ENCODE measurements around the gene TAF6. TPM values are rescaled to one million over a fixed set of nuclear protein-coding genes. Genes with fewer than 3 reads are reported as not detected.
A peak's percentile ranks its signal among the peaks of the same experiment; 100 is the strongest.

The TAF6 gene
- total RNA-seq, 5 donors from 2014 or later (not counting 1 experiment from before 2014, with no cell fraction given), result 44.1 to 73.5 (median 61.3) TPM

DNA sequence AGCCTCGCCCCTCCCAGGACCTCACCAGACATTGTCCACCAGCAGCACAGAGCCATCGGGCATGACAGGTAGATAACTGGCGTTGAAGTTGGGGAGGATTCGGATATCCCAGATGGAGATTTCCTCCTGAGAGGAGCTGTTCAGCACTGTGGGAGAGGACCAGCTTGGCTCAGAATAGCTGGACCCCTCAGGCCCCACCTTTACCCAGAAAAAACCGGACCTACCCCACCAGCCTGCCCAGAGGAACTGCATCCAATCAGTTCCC, 37.8 kb upstream of the TAF6 start:
- Mint-ChIP-seq H3K27ac (peak overlapping the region; percentile 89 to 91), H3K4me1 (peaks cover 54 to 66% (median 64%) of the 10 kb centered on the region in 3 donors), H3K9me3 (no peaks in the 10 kb centered on the region), H3K36me3 (peaks cover 23% of the 10 kb centered on the region), H3K4me3 (peak overlapping the region; percentile 75 to 85 (median 81)), H3K27me3 (no peaks in the 10 kb centered on the region)
- DNase-seq (no peak), ATAC-seq (replicated peaks in 1 of 4) (no peak)
- Histone ChIP-seq H3K4me1 (ENCODE audit: control insufficient read depth in 1 of 2, extremely low read depth in 1 of 2, insufficient read depth in 2 of 2, low read length in 2 of 2) (peaks cover 19 to 62% of the 10 kb centered on the region in 2 experiments), H3K9me3 (no peaks in the 10 kb centered on the region), H3K4me3 (ENCODE audit: control insufficient read depth in 1 of 2, extremely low read depth in 1 of 2, low read length in 1 of 2) (peak overlapping the region in 1 of 2 donors; percentile 79), H3K36me3 (ENCODE audit: control insufficient read depth in 2 of 2, extremely low read depth in 1 of 2, insufficient read depth in 1 of 2, low read length in 1 of 2) (peaks cover 19 to 48% of the 10 kb centered on the region in 2 donors), H3K27ac (ENCODE audit: low read length) (peak overlapping the region; percentile 69), H3K27me3 (replicated peaks in 1 of 2; ENCODE audit: control insufficient read depth in 2 of 2, extremely low read depth in 1 of 2, insufficient read depth in 2 of 2, low read length in 1 of 2) (no peaks in the 10 kb centered on the region)
- POLR2A ChIA-PET, result interaction anchor here in 1 of 2 donors (1.0 to 1.1 kb wide), 2 partner anchors 9 to 20 kb away, joined by 3 to 5 read pairs; partner anchors contain the start of gene GPC2
- WGBS (ENCODE audit: insufficient coverage), result no CpG with 5 or more reads among the region's 5 CpGs
- CTCF ChIA-PET, result interaction anchor here in 1 of 2 donors (0.6 kb wide), 1 partner anchor 65 kb away, joined by 3 read pairs; no protein-coding TSS in a partner anchor

DNA sequence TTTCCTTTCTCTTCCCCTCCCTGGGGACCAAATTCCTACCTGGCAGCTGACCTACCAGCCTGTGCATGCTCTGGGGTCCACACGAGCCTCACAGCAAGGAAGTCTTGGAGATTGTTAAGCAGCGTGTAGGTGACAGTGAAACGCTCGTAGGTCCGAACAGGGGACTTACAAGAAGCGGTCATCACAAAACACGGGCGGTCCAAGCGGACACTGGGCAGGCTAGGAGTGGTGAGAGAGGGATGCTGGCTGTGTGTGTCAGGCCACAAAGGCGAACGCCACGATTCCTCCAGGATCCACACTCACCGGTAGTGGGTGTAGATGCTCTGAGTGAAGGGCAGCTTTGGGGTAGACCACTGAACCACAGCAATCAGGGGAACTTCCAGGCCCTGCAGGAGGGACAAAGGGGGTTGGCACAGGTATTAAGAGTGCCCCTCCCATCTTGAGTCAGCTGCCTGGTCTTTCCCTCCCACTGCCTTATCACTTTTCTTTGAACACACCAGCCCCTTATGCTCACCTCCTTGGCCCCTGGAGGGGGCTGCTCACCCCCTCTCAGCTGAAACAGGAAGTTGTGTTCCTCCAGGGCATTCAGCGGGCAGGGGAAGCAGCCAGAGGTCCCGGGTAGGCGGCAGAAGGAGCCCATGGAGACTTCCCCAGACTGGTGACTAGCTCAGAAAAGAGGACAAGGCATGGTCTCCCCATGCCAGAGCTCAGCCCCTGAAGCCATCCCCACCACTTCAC, 37.3 kb upstream of the TAF6 start:
- peak overlapping the region in 1 of 2 donors; percentile 79 for H3K4me3 ChIP-seq (ENCODE audit: control insufficient read depth in 1 of 2, extremely low read depth in 1 of 2, low read length in 1 of 2)
- peak in 1 of 4 experiments; percentile 47 for ATAC-seq (replicated peaks in 1 of 4)
- H3K36me3 ChIP-seq (ENCODE audit: control insufficient read depth in 2 of 2, extremely low read depth in 1 of 2, insufficient read depth in 1 of 2, low read length in 1 of 2), result peaks cover 19 to 53% of the 10 kb centered on the region in 2 donors
- Mint-ChIP-seq H3K9me3 (no peaks in the 10 kb centered on the region), H3K27me3 (no peaks in the 10 kb centered on the region), H3K4me1 (peaks cover 57 to 67% (median 64%) of the 10 kb centered on the region in 3 donors), H3K27ac (peak overlapping the region; percentile 89 to 91), H3K36me3 (peaks cover 23% of the 10 kb centered on the region), H3K4me3 (peak overlapping the region; percentile 75 to 85 (median 81))
- H3K27me3 ChIP-seq (replicated peaks in 1 of 2; ENCODE audit: control insufficient read depth in 2 of 2, extremely low read depth in 1 of 2, insufficient read depth in 2 of 2, low read length in 1 of 2), result no peaks in the 10 kb centered on the region
- WGBS (ENCODE audit: insufficient coverage), result 69% methylated on average over 7 of the region's 16 CpGs
- no peak overlapping the region for H3K27ac ChIP-seq (ENCODE audit: low read length)
- ChIA-PET CTCF (no interaction called here), POLR2A (interaction anchor here in 1 of 2 donors (0.5 to 1.1 kb wide), 2 partner anchors 10 to 273 kb away, joined by 3 to 5 read pairs; no protein-coding TSS in a partner anchor)
- H3K9me3 ChIP-seq, result no peaks in the 10 kb centered on the region
- H3K4me1 ChIP-seq (ENCODE audit: control insufficient read depth in 1 of 2, extremely low read depth in 1 of 2, insufficient read depth in 2 of 2, low read length in 2 of 2), result peaks cover 18 to 66% of the 10 kb centered on the region in 2 experiments
- peak in 7 of 35 experiments; percentile 21 to 62 (median 35) for DNase-seq

DNA sequence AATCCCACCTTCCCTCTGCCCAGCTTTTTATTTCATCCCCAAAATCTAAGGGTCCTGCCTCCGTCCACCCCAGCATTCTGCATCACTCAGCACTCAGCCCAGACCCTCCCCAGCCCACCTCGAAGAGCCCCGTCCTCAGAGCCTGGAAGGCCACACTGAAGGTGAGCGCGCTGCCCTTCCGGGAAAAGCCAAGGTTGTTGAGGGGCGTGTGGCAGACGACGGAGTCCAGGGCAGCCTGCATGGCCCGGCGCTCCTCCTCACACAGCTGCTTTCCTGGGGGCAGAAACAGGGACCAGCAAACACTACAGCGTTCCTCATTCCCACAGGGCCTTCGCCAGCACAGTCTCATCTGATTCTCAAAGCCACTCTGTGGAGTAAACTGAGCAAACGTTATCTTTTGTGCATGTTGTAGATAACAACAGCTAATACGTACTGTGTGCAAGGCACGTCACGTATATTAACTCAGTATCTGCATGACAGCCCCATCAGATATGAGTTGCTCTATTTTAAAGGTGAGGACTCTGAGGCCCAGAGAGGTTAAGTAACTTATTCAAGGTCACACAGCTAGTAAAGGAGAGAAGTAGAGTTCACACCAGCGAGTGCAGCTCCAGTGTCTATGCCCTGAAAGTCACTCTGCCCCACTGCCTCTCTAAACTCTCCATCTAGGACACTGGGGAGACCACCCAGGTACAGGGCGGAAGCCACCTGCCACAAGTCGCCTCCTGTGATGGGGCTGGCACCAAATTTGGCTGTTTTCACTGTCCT, 36.6 kb upstream of the TAF6 start:
- no peaks in the 10 kb centered on the region for H3K27me3 ChIP-seq (replicated peaks in 1 of 2; ENCODE audit: control insufficient read depth in 2 of 2, extremely low read depth in 1 of 2, insufficient read depth in 2 of 2, low read length in 1 of 2)
- H3K9me3 ChIP-seq, result no peaks in the 10 kb centered on the region
- H3K27ac Mint-ChIP-seq, result peak overlapping the region; percentile 34 to 89
- WGBS (ENCODE audit: insufficient coverage), result 91% methylated on average over 19 of the region's 20 CpGs
- H3K4me3 ChIP-seq (ENCODE audit: control insufficient read depth in 1 of 2, extremely low read depth in 1 of 2, low read length in 1 of 2), result no peak overlapping the region
- H3K4me3 Mint-ChIP-seq, result peak overlapping the region in 1 of 3 donors; percentile 21
- POLR2A ChIA-PET, result no interaction called here
- DNase-seq (peak in 1 of 35 experiments; percentile 2), ATAC-seq (replicated peaks in 1 of 4) (no peak)
- H3K27me3 Mint-ChIP-seq, result no peaks in the 10 kb centered on the region
- H3K36me3 ChIP-seq (ENCODE audit: control insufficient read depth in 2 of 2, extremely low read depth in 1 of 2, insufficient read depth in 1 of 2, low read length in 1 of 2), result peaks cover 19 to 53% of the 10 kb centered on the region in 2 donors
- peaks cover 23% of the 10 kb centered on the region for H3K36me3 Mint-ChIP-seq
- peaks cover 18 to 70% of the 10 kb centered on the region in 2 experiments for H3K4me1 ChIP-seq (ENCODE audit: control insufficient read depth in 1 of 2, extremely low read depth in 1 of 2, insufficient read depth in 2 of 2, low read length in 2 of 2)
- H3K27ac ChIP-seq (ENCODE audit: low read length), result no peak overlapping the region
- peaks cover 58 to 68% (median 66%) of the 10 kb centered on the region in 3 donors for H3K4me1 Mint-ChIP-seq
- CTCF ChIA-PET, result no interaction called here
- H3K9me3 Mint-ChIP-seq, result no peaks in the 10 kb centered on the region

- 92% methylated on average over 22 of the region's 30 CpGs for WGBS (ENCODE audit: insufficient coverage)
- no peak for DNase-seq
- H3K4me1 ChIP-seq (ENCODE audit: control insufficient read depth in 1 of 2, extremely low read depth in 1 of 2, insufficient read depth in 2 of 2, low read length in 2 of 2), result peaks cover 24 to 71% of the 10 kb centered on the region in 2 experiments
- no peaks in the 10 kb centered on the region for H3K27me3 ChIP-seq (replicated peaks in 1 of 2; ENCODE audit: control insufficient read depth in 2 of 2, extremely low read depth in 1 of 2, insufficient read depth in 2 of 2, low read length in 1 of 2)
- Mint-ChIP-seq H3K4me3 (no peak overlapping the region), H3K4me1 (peaks cover 66 to 69% (median 68%) of the 10 kb centered on the region in 3 donors), H3K9me3 (no peaks in the 10 kb centered on the region), H3K36me3 (peaks cover 28% of the 10 kb centered on the region), H3K27me3 (no peaks in the 10 kb centered on the region), H3K27ac (no peak overlapping the region)
- peaks cover 19 to 53% of the 10 kb centered on the region in 2 donors for H3K36me3 ChIP-seq (ENCODE audit: control insufficient read depth in 2 of 2, extremely low read depth in 1 of 2, insufficient read depth in 1 of 2, low read length in 1 of 2)
- H3K27ac ChIP-seq (ENCODE audit: low read length), result no peak overlapping the region
- H3K9me3 ChIP-seq, result no peaks in the 10 kb centered on the region
- no peak for ATAC-seq (replicated peaks in 1 of 4)
- no peak overlapping the region for H3K4me3 ChIP-seq (ENCODE audit: control insufficient read depth in 1 of 2, extremely low read depth in 1 of 2, low read length in 1 of 2)
- ChIA-PET CTCF (interaction anchor here in 1 of 2 donors (0.6 kb wide), 1 partner anchor 175 kb away, joined by 5 read pairs; no protein-coding TSS in a partner anchor), POLR2A (no interaction called here)
These were observed 35.7 kb upstream of the TAF6 start for GRCh38 chr7:100154651-100155491.

DNA sequence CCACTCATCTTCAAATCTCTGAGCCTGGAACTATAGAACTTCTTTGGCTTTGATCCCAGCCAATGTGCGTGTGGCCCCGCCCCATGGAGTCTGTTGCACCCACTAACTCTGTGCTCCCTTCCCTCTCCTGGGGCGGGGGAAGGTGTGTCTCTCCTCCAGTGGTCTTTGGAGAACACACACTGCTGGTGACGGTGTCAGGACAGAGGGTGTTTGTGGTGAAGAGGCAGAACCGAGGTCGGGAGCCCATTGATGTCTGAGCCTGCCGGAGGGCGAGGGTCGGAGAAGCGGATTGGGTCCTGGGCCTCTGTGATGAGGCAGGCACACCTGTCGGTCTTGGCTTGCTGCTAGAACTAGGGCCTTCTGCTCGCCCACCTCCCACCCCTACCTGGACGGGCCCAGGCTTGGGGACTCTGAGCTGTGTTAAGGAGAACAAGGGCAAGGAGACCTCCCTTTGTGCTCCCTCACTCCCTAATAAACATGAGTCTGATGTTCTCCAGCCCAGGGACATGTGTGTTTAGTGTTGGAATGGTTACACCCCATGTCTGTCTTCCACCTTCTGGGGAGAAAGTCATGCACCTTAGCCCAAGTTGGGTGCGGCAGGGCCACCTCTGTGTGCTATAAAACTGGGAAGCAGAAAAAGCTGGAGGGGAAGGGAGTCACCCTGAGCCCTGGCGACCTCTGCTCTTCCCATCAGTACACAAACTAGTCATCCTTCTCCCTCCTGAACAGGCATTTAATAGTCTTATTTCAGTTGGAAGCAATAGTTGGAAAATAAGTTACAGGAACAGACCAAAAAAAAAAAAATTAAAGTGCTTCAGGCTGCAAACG, 34.8 kb upstream of the TAF6 start:
- ATAC-seq (replicated peaks in 1 of 4) (no peak), DNase-seq (no peak)
- Histone ChIP-seq H3K4me3 (ENCODE audit: control insufficient read depth in 1 of 2, extremely low read depth in 1 of 2, low read length in 1 of 2) (no peak overlapping the region), H3K36me3 (ENCODE audit: control insufficient read depth in 2 of 2, extremely low read depth in 1 of 2, insufficient read depth in 1 of 2, low read length in 1 of 2) (peaks cover 19 to 53% of the 10 kb centered on the region in 2 donors), H3K4me1 (ENCODE audit: control insufficient read depth in 1 of 2, extremely low read depth in 1 of 2, insufficient read depth in 2 of 2, low read length in 2 of 2) (peaks cover 20 to 71% of the 10 kb centered on the region in 2 experiments), H3K9me3 (no peaks in the 10 kb centered on the region), H3K27me3 (replicated peaks in 1 of 2; ENCODE audit: control insufficient read depth in 2 of 2, extremely low read depth in 1 of 2, insufficient read depth in 2 of 2, low read length in 1 of 2) (no peaks in the 10 kb centered on the region), H3K27ac (ENCODE audit: low read length) (no peak overlapping the region)
- H3K27me3 Mint-ChIP-seq, result no peaks in the 10 kb centered on the region
- ChIA-PET CTCF (no interaction called here), POLR2A (no interaction called here)
- peaks cover 28% of the 10 kb centered on the region for H3K36me3 Mint-ChIP-seq
- H3K9me3 Mint-ChIP-seq, result no peaks in the 10 kb centered on the region
- peak overlapping the region; percentile 56 to 60 for H3K27ac Mint-ChIP-seq
- peaks cover 65 to 67% (median 67%) of the 10 kb centered on the region in 3 donors for H3K4me1 Mint-ChIP-seq
- WGBS (ENCODE audit: insufficient coverage), result no CpG with 5 or more reads among the region's 16 CpGs
- H3K4me3 Mint-ChIP-seq, result no peak overlapping the region

All from T-cell (primary cell).